ENCODE data around the gene ANKRD11.

ANKRD11 gene

DNA sequence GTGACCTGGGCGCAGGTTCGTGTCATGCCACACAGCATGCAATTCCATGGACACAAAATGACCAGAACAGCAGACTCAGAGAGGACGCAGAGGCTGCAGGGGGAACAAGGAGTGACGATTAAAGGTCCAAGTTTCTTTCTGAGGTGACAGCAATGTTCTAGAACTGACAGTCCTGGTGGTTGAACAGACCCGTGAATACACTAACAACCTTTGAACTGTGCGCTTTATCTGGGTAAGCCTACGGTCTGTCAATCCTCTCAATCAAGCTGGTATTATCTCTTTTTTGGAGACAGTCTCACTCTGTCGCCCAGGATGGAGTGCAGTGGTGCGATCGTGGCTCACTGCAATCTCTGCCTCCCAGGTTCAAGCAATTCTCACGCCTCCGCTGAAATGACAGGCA lies 138.7 kb downstream of the ANKRD11 start:
- H2AFZ ChIP-seq (ENCODE audit: low read depth, low read length, severe bottlenecking), result no peak overlapping the region
- no peaks in the 10 kb centered on the region for H3K36me3 ChIP-seq (ENCODE audit: low read length)
- H3K79me2 ChIP-seq (ENCODE audit: insufficient read depth, low read length), result peaks cover 97% of the 10 kb centered on the region
- no peaks in the 10 kb centered on the region for H3K9me3 ChIP-seq (ENCODE audit: insufficient read depth, low read length)
- no peak for TF ChIP-seq EZH2phosphoT487 (conservative IDR thresholded peaks at IDR 0.05; ENCODE audit: low read length)
- no peaks in the 10 kb centered on the region for H3K9me2 ChIP-seq (replicated peaks; ENCODE audit: insufficient read depth, low read length)
- H3K27ac ChIP-seq (ENCODE audit: low read depth, low read length), result no peak overlapping the region
- H3K27me3 ChIP-seq (ENCODE audit: low read length), result no peaks in the 10 kb centered on the region
- no peak overlapping the region for H3K4me2 ChIP-seq (ENCODE audit: low read depth, low read length, poor library complexity, severe bottlenecking)
- H3K9ac ChIP-seq (ENCODE audit: low read length), result no peak overlapping the region
- H3K4me3 ChIP-seq (ENCODE audit: insufficient read depth, low read length, poor library complexity, severe bottlenecking), result no peak overlapping the region
- H4K20me1 ChIP-seq (ENCODE audit: low read depth, low read length), result peaks cover 13% of the 10 kb centered on the region
- no peaks in the 10 kb centered on the region for H3F3A ChIP-seq (ENCODE audit: insufficient read depth)

DNA sequence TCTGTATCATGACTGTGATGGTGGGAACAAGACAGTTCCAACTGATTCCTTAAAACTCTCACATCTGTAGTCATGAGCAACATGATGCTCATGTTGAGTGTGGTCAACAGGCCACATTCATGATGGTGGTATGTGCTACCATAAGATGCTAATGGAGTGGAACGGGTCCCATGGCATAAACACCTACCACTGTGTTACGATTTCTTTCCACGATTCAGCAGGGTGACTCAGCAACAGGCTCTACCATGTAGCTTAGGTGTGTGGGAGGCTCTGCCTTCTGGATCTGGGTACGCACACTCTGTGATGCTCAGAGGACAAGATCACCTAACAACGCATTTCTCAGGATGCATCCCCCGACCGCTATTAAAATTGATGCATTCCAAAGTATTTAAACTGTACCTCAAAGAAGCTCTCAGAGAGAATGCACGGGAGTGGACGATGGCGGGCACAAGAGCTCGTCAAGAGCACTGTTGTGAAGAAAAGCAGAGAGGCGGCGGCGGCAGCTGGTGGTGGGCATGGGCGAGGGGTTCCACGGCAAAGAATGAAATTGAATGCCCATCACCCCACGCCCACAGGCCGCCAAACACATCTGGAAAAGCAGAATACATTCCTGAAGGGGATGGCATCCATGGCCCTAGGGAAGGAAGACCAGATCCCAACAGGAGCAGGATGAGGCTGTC lies 139.5 kb downstream of the ANKRD11 start:
- peaks cover 98% of the 10 kb centered on the region for H3K79me2 ChIP-seq (ENCODE audit: insufficient read depth, low read length)
- H4K20me1 ChIP-seq (ENCODE audit: low read depth, low read length), result peaks cover 14% of the 10 kb centered on the region
- no peak overlapping the region for H2AFZ ChIP-seq (ENCODE audit: low read depth, low read length, severe bottlenecking)
- no peak overlapping the region for H3K4me3 ChIP-seq (ENCODE audit: insufficient read depth, low read length, poor library complexity, severe bottlenecking)
- H3K9me3 ChIP-seq (ENCODE audit: insufficient read depth, low read length), result no peaks in the 10 kb centered on the region
- H3K27me3 ChIP-seq (ENCODE audit: low read length), result no peaks in the 10 kb centered on the region
- H3K4me2 ChIP-seq (ENCODE audit: low read depth, low read length, poor library complexity, severe bottlenecking), result no peak overlapping the region
- H3K36me3 ChIP-seq (ENCODE audit: low read length), result no peaks in the 10 kb centered on the region
- H3K9ac ChIP-seq (ENCODE audit: low read length), result no peak overlapping the region
- no peaks in the 10 kb centered on the region for H3F3A ChIP-seq (ENCODE audit: insufficient read depth)
- no peak for TF ChIP-seq EZH2phosphoT487 (conservative IDR thresholded peaks at IDR 0.05; ENCODE audit: low read length)
- TF ChIP-seq, protein P1, sequence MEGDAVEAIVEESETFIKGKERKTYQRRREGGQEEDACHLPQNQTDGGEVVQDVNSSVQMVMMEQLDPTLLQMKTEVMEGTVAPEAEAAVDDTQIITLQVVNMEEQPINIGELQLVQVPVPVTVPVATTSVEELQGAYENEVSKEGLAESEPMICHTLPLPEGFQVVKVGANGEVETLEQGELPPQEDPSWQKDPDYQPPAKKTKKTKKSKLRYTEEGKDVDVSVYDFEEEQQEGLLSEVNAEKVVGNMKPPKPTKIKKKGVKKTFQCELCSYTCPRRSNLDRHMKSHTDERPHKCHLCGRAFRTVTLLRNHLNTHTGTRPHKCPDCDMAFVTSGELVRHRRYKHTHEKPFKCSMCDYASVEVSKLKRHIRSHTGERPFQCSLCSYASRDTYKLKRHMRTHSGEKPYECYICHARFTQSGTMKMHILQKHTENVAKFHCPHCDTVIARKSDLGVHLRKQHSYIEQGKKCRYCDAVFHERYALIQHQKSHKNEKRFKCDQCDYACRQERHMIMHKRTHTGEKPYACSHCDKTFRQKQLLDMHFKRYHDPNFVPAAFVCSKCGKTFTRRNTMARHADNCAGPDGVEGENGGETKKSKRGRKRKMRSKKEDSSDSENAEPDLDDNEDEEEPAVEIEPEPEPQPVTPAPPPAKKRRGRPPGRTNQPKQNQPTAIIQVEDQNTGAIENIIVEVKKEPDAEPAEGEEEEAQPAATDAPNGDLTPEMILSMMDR (IDR thresholded peaks at IDR 0.05; ENCODE audit: insufficient read depth, low read length, poor library complexity, severe bottlenecking), result no peak
- no peak overlapping the region for H3K27ac ChIP-seq (ENCODE audit: low read depth, low read length)
- H3K9me2 ChIP-seq (replicated peaks; ENCODE audit: insufficient read depth, low read length), result no peaks in the 10 kb centered on the region

- peaks cover 98% of the 10 kb centered on the region for H3K79me2 ChIP-seq (ENCODE audit: insufficient read depth, low read length)
- no peaks in the 10 kb centered on the region for H3F3A ChIP-seq (ENCODE audit: insufficient read depth)
- H3K9me2 ChIP-seq (replicated peaks; ENCODE audit: insufficient read depth, low read length), result no peaks in the 10 kb centered on the region
- no peak overlapping the region for H3K9ac ChIP-seq (ENCODE audit: low read length)
- H3K27me3 ChIP-seq (ENCODE audit: low read length), result no peaks in the 10 kb centered on the region
- H4K20me1 ChIP-seq (ENCODE audit: low read depth, low read length), result peaks cover 11% of the 10 kb centered on the region
- no peak for TF ChIP-seq EZH2phosphoT487 (conservative IDR thresholded peaks at IDR 0.05; ENCODE audit: low read length)
- no peak overlapping the region for H2AFZ ChIP-seq (ENCODE audit: low read depth, low read length, severe bottlenecking)
- no peaks in the 10 kb centered on the region for H3K9me3 ChIP-seq (ENCODE audit: insufficient read depth, low read length)
- H3K27ac ChIP-seq (ENCODE audit: low read depth, low read length), result no peak overlapping the region
- no peak overlapping the region for H3K4me2 ChIP-seq (ENCODE audit: low read depth, low read length, poor library complexity, severe bottlenecking)
- no peak overlapping the region for H3K4me3 ChIP-seq (ENCODE audit: insufficient read depth, low read length, poor library complexity, severe bottlenecking)
- H3K36me3 ChIP-seq (ENCODE audit: low read length), result no peaks in the 10 kb centered on the region
Measured at GRCh38 chr16:89349947-89350633, 140.3 kb downstream of the ANKRD11 start.

- no peaks in the 10 kb centered on the region for H3F3A ChIP-seq (ENCODE audit: insufficient read depth)
- no peaks in the 10 kb centered on the region for H3K27me3 ChIP-seq (ENCODE audit: low read length)
- no peak overlapping the region for H2AFZ ChIP-seq (ENCODE audit: low read depth, low read length, severe bottlenecking)
- TF ChIP-seq EZH2phosphoT487 (conservative IDR thresholded peaks at IDR 0.05; ENCODE audit: low read length), result no peak
- TF ChIP-seq, protein P1 (IDR thresholded peaks at IDR 0.05; ENCODE audit: insufficient read depth, low read length, poor library complexity, severe bottlenecking), result no peak
- H3K36me3 ChIP-seq (ENCODE audit: low read length), result no peaks in the 10 kb centered on the region
- H3K79me2 ChIP-seq (ENCODE audit: insufficient read depth, low read length), result peaks cover 98% of the 10 kb centered on the region
- H3K4me3 ChIP-seq (ENCODE audit: insufficient read depth, low read length, poor library complexity, severe bottlenecking), result no peak overlapping the region
- H3K4me2 ChIP-seq (ENCODE audit: low read depth, low read length, poor library complexity, severe bottlenecking), result no peak overlapping the region
- no peaks in the 10 kb centered on the region for H3K9me3 ChIP-seq (ENCODE audit: insufficient read depth, low read length)
- peaks cover 17% of the 10 kb centered on the region for H4K20me1 ChIP-seq (ENCODE audit: low read depth, low read length)
- no peaks in the 10 kb centered on the region for H3K9me2 ChIP-seq (replicated peaks; ENCODE audit: insufficient read depth, low read length)
- no peak overlapping the region for H3K9ac ChIP-seq (ENCODE audit: low read length)
- H3K27ac ChIP-seq (ENCODE audit: low read depth, low read length), result no peak overlapping the region
Measured at GRCh38 chr16:89347807-89348206, 142.6 kb downstream of the ANKRD11 start.

Data from SU-DHL-6 (cell line).